Stomach smooth muscle (tissue), 2 donors: Measurements from ENCODE around the gene ANKRD29.

Experiments
- H3K27ac ChIP-seq: one replicate; pipeline ENCODE4 v1.7.0; 2013; ENCODE audit warnings: mild to moderate bottlenecking, low read length, inconsistent platforms
- H3K27me3 ChIP-seq, 2 donors: one replicate each; pipeline ENCODE4 v1.7.0; 2013; ENCODE audit warnings: low read length in 2 of 2; ENCODE audit not compliant: insufficient read depth in 2 of 2, control insufficient read depth in 1 of 2
- H3K36me3 ChIP-seq, 2 donors: one replicate each; pipeline ENCODE4 v1.7.0; 2013; ENCODE audit warnings: low read length in 2 of 2; ENCODE audit not compliant: control insufficient read depth in 2 of 2, insufficient read depth in 2 of 2
- H3K4me1 ChIP-seq: one replicate; pipeline ENCODE4 v1.7.0; 2013; ENCODE audit warnings: low read length; ENCODE audit not compliant: control insufficient read depth, insufficient read depth
- H3K4me3 ChIP-seq, 2 donors: one replicate each; pipeline ENCODE4 v1.7.0; 2013; ENCODE audit warnings: low read length in 2 of 2
- H3K9ac ChIP-seq, 2 donors: one replicate each; pipeline ENCODE4 v1.7.0; 2013; ENCODE audit warnings: low read length in 2 of 2, mild to moderate bottlenecking in 1 of 2
- H3K9me3 ChIP-seq, 2 donors: one replicate each; pipeline ENCODE4 v1.7.0; 2013; ENCODE audit warnings: low read length in 2 of 2; ENCODE audit not compliant: control insufficient read depth in 2 of 2
- donor health status: healthy.
- donor health status: Pancreatic carcinoma.

The ANKRD29 gene

GRCh38 chr18:23683155-23683554 lies 20.4 kb upstream of the ANKRD29 start:
- peaks cover 5 to 13% of the 10 kb centered on the region in 2 donors for H3K27me3 ChIP-seq
- H3K4me1 ChIP-seq: no peaks in the 10 kb centered on the region
- no peak overlapping the region for H3K27ac ChIP-seq
- no peak overlapping the region for H3K4me3 ChIP-seq
- H3K9ac ChIP-seq: no peak overlapping the region
- H3K36me3 ChIP-seq: no peaks in the 10 kb centered on the region
- H3K9me3 ChIP-seq: no peaks in the 10 kb centered on the region

- no peaks in the 10 kb centered on the region for H3K4me1 ChIP-seq
- no peak overlapping the region for H3K9ac ChIP-seq
- H3K27me3 ChIP-seq: peaks cover 4 to 12% of the 10 kb centered on the region in 2 donors
- no peaks in the 10 kb centered on the region for H3K9me3 ChIP-seq
- H3K4me3 ChIP-seq: no peak overlapping the region
- H3K27ac ChIP-seq: no peak overlapping the region
- no peaks in the 10 kb centered on the region for H3K36me3 ChIP-seq
These were observed 19.8 kb upstream of the ANKRD29 start for GRCh38 chr18:23682472-23682871.

GRCh38 chr18:23682045-23682444 lies 19.3 kb upstream of the ANKRD29 start:
- Histone ChIP-seq H3K9ac (no peak overlapping the region), H3K4me1 (no peaks in the 10 kb centered on the region), H3K36me3 (no peaks in the 10 kb centered on the region), H3K27ac (no peak overlapping the region), H3K4me3 (no peak overlapping the region), H3K27me3 (peaks cover 2 to 12% of the 10 kb centered on the region in 2 donors), H3K9me3 (no peaks in the 10 kb centered on the region)

GRCh38 chr18:23675896-23676295 lies 13.2 kb upstream of the ANKRD29 start:
- Histone ChIP-seq H3K27me3 (peaks cover 0 to 3% of the 10 kb centered on the region in 2 donors), H3K36me3 (no peaks in the 10 kb centered on the region), H3K27ac (no peak overlapping the region), H3K4me1 (no peaks in the 10 kb centered on the region), H3K9me3 (no peaks in the 10 kb centered on the region), H3K4me3 (no peak overlapping the region), H3K9ac (no peak overlapping the region)

- Histone ChIP-seq H3K9me3 (no peaks in the 10 kb centered on the region), H3K27me3 (peaks cover 0 to 2% of the 10 kb centered on the region in 2 donors), H3K9ac (no peak overlapping the region), H3K4me3 (no peak overlapping the region), H3K27ac (no peak overlapping the region), H3K36me3 (no peaks in the 10 kb centered on the region), H3K4me1 (no peaks in the 10 kb centered on the region)
These were observed 12.5 kb upstream of the ANKRD29 start for GRCh38 chr18:23675236-23675635.

- H3K9me3 ChIP-seq: no peaks in the 10 kb centered on the region
- H3K36me3 ChIP-seq: no peaks in the 10 kb centered on the region
- H3K27me3 ChIP-seq: peaks cover 0 to 2% of the 10 kb centered on the region in 2 donors
- no peak overlapping the region for H3K27ac ChIP-seq
- H3K4me3 ChIP-seq: no peak overlapping the region
- H3K4me1 ChIP-seq: no peaks in the 10 kb centered on the region
- H3K9ac ChIP-seq: no peak overlapping the region
These were observed 11.0 kb upstream of the ANKRD29 start for GRCh38 chr18:23673725-23674124.

DNA sequence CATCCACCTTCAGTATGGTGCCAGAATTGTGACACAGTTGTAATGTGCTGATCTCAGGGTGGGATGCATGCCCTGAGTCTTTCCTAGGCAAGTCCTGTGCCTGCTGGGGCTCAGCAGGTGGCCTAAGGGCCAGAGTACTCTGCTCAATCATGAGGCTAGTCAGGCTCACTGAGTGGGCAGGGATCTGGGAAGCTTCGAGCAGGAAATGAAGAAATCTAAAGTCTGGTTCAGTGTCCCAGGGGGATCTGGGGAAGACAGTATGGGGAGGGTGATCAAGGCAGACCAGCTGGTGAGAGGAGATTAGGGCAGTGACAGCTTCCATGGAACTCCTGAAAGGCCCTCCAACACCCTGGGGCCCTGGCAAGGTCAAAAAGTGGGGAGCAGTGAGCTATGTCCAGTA lies 8.9 kb upstream of the ANKRD29 start:
- Histone ChIP-seq H3K27ac (no peak overlapping the region), H3K4me1 (no peaks in the 10 kb centered on the region), H3K9me3 (no peaks in the 10 kb centered on the region), H3K9ac (no peak overlapping the region), H3K4me3 (no peak overlapping the region), H3K36me3 (no peaks in the 10 kb centered on the region), H3K27me3 (peaks cover 0 to 2% of the 10 kb centered on the region in 2 donors)

- Histone ChIP-seq H3K9me3 (no peaks in the 10 kb centered on the region), H3K9ac (no peak overlapping the region), H3K4me3 (no peak overlapping the region), H3K27ac (no peak overlapping the region), H3K4me1 (no peaks in the 10 kb centered on the region), H3K27me3 (peaks cover 0 to 5% of the 10 kb centered on the region in 2 donors), H3K36me3 (no peaks in the 10 kb centered on the region)
These were observed 7.2 kb upstream of the ANKRD29 start for GRCh38 chr18:23669804-23670405.

DNA sequence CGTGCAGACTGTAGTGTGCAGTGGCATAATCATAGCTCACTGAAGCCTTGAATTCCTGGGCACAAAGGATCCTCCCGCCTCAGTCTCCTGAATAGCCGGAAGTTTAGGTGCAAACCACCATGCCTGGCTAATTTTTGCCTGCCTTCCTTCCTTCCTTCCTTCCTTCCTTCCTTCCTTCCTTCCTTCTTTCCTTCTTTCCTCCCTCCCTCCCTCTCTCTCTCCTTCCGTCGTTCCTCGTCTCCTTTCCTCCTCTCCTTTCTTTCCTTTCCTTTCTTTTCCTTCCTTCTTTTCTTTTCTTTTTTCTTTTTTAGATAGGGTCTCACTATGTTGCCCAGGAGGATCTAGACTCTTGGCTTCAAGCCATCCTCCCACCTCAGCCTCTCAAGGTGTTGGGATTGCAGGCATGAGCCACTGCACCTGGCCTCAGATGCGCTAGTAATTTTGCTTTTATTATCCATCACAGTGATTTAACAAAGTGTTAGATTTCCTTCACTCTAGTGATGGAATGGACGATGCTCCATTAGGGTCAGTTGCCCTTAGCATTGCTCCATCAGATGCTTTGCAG lies 6.6 kb upstream of the ANKRD29 start:
- Histone ChIP-seq H3K4me1 (no peaks in the 10 kb centered on the region), H3K9me3 (no peaks in the 10 kb centered on the region), H3K27me3 (peaks cover 0 to 5% of the 10 kb centered on the region in 2 donors), H3K36me3 (no peaks in the 10 kb centered on the region), H3K9ac (no peak overlapping the region), H3K27ac (no peak overlapping the region), H3K4me3 (no peak overlapping the region)

- Histone ChIP-seq H3K27ac (no peak overlapping the region), H3K27me3 (peaks cover 0 to 5% of the 10 kb centered on the region in 2 donors), H3K9me3 (no peaks in the 10 kb centered on the region), H3K4me1 (no peaks in the 10 kb centered on the region), H3K9ac (no peak overlapping the region), H3K36me3 (no peaks in the 10 kb centered on the region), H3K4me3 (no peak overlapping the region)
These were observed 6.0 kb upstream of the ANKRD29 start for GRCh38 chr18:23668731-23669130.

GRCh38 chr18:23667114-23667513 lies 4.4 kb upstream of the ANKRD29 start:
- Histone ChIP-seq H3K9me3 (no peaks in the 10 kb centered on the region), H3K9ac (no peak overlapping the region), H3K4me1 (peaks cover 9% of the 10 kb centered on the region), H3K36me3 (no peaks in the 10 kb centered on the region), H3K4me3 (no peak overlapping the region), H3K27ac (no peak overlapping the region), H3K27me3 (peaks cover 9 to 11% of the 10 kb centered on the region in 2 donors)
